Panc1 (cell line): ENCODE data around the gene ATP6V1D. TPM values are rescaled to one million over a fixed set of nuclear protein-coding genes. Genes with fewer than 3 reads are reported as not detected.

Source experiments
- ATAC-seq: fragments of 200-7000 bp; cut with Tn5 transposase; 2 replicates; pipeline ENCODE4 v1.9.1; 2020; ENCODE audit warnings: mild to moderate bottlenecking, moderate library complexity
- BruUV-seq: library from RNA; stranded (reverse); fragments of 400-500 nt; replicated peaks from 2 replicates; lab custom pipeline; 2021; lab: Mats Ljungman, UMichigan
- CTCF ChIA-PET: fragments of 300-600 bp; sonication (Branson Sonifier 250); formaldehyde crosslinking; loops from one replicate; lab custom pipeline; 2022; ENCODE audit warnings: antibody characterized with exemption; lab: Charles Lee
- POLR2A ChIA-PET: fragments of 300-600 bp; sonication (Branson Sonifier 250); formaldehyde crosslinking; loops from one replicate; lab custom pipeline; 2022; ENCODE audit warnings: antibody characterized with exemption; lab: Charles Lee
- DNase-seq: peaks from one replicate; pipeline ENCODE4 v3.0.0-alpha.2; 2010; ENCODE audit warnings: low read depth, low spot score
- H3K27ac ChIP-seq: 2 replicates; pipeline ENCODE4 v1.5.1; 2011; ENCODE audit warnings: mild to moderate bottlenecking, low read length, inconsistent platforms
- H3K27me3 ChIP-seq: fragments of 200-500 bp; sonication (Bioruptor generic); 2 replicates; pipeline ENCODE4 v1.6.0; 2014; ENCODE audit warnings: low read length, inconsistent platforms; ENCODE audit not compliant: control insufficient read depth, insufficient read depth
- H3K36me3 ChIP-seq: fragments of 200-500 bp; sonication (Bioruptor generic); 2 replicates; pipeline ENCODE4 v1.5.1; 2014; ENCODE audit warnings: inconsistent platforms, mild to moderate bottlenecking, low read length, moderate library complexity; ENCODE audit not compliant: control insufficient read depth, insufficient read depth
- H3K4me1 ChIP-seq: 2 replicates; pipeline ENCODE4 v1.5.1; 2011; ENCODE audit warnings: inconsistent platforms, mild to moderate bottlenecking, low read length, moderate library complexity; ENCODE audit not compliant: control insufficient read depth, insufficient read depth
- H3K4me3 ChIP-seq, 2 experiments: 2 replicates each; pipeline ENCODE4 v1.5.1; 2011 to 2012; ENCODE audit warnings: low read depth in 2 of 2, low read length in 2 of 2, mild to moderate bottlenecking in 2 of 2, inconsistent platforms in 1 of 2, moderate library complexity in 1 of 2
- H3K9me3 ChIP-seq: fragments of 200-500 bp; sonication (Bioruptor generic); 2 replicates; pipeline ENCODE4 v1.5.1; 2014; ENCODE audit warnings: low read depth, mild to moderate bottlenecking, inconsistent platforms, low read length, moderate library complexity; ENCODE audit not compliant: control insufficient read depth, insufficient read depth
- POLR2AphosphoS5 ChIP-seq: IDR thresholded peaks from 2 replicates; pipeline ENCODE4 v1.6.1; 2012; ENCODE audit warnings: mild to moderate bottlenecking, low read depth, low read length, moderate library complexity
- SIN3A ChIP-seq: IDR thresholded peaks from 2 replicates; pipeline ENCODE4 v1.6.1; 2012; ENCODE audit warnings: low read depth, mild to moderate bottlenecking, low read length, moderate library complexity, borderline replicate concordance; ENCODE audit not compliant: insufficient read depth
- TCF7L2 ChIP-seq: IDR thresholded peaks from 2 replicates; pipeline ENCODE4 v1.6.1; 2011; ENCODE audit warnings: mild to moderate bottlenecking, low read depth, low read length, inconsistent platforms
- in situ Hi-C: cut with HindIII; loops from 2 replicates; pipeline ENCODE4 v1.10.0; 2016; ENCODE audit warnings: low sequenced_read_pairs, low pct_unique_long_range_greater_than_20kb
- intact Hi-C: fragments of 100-400 bp; cut with micrococcal nuclease; formaldehyde crosslinking; loops from one replicate; pipeline ENCODE4 v1.10.0; 2022; ENCODE audit not compliant: unreplicated experiment
- total RNA-seq: library from RNA; stranded (reverse); gene quantifications from one replicate; pipeline ENCODE4 v1.2.1, GENCODE V29; 2021; ENCODE audit not compliant: unreplicated experiment
- TF ChIP-seq, protein P1 (sequence below), 2 experiments: IDR thresholded peaks; 2 replicates each; pipeline ENCODE4 v1.6.1; 2011 to 2012; ENCODE audit warnings: low read depth in 2 of 2, control low read depth in 1 of 2, low read length in 1 of 2, mild to moderate bottlenecking in 1 of 2, moderate library complexity in 1 of 2; ENCODE audit not compliant: insufficient read depth in 1 of 2
- TF ChIP-seq, protein P2 (sequence below): fragments of 450-650 bp; IDR thresholded peaks from 2 replicates; pipeline ENCODE4 v1.5.1; 2017; ENCODE audit warnings: mild to moderate bottlenecking

Gene ATP6V1D
- total RNA-seq, 1 experiment from 2014 or later: 68.6 TPM

- intact Hi-C loops: no loop called here
- peak overlapping the region; percentile 72 to 89 for H3K4me3 ChIP-seq
Observed at GRCh38 chr14:67357969-67358354, 1.6 kb downstream of the ATP6V1D start.

DNA sequence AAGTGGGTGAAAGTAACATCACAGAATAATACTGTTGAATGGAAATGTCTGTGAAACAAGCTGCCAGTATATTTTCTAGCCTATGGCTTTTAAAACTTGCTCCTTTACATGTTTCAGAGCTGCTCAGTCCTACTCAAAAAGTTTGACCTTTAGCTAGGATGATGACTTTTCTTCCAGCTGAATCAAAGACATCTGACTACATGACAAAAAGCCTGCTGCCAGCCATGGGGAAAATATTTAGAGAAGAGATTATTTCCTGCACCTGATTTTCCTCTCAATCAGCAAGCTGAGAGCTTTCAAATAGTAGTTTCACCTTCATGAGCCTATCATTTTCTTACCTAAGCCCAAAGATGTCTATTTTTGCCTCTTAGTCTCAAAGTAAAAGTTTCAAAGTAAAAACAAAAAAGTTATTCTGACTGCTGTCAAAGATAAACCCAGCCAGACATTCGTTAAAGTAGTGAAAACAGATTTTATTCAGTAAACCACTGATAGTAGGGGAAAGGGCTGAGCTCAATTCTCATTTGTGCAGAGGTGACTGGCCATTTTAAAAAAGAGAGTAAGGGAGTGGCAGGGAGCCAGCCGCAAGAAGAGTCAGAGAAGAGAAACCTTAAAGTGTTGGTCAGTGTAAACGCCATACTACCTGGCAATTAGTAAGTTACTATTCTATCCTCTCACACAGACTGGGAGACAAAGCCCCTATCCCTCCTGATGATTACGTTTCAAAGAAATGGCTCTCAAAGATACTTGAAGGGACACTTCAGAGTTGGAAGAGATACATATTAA is 2.2 kb downstream of the ATP6V1D start:
- ChIA-PET POLR2A (interaction anchor here (1.3 kb wide), 1 partner anchor 8 kb away, joined by 3 read pairs; no protein-coding TSS in a partner anchor), CTCF (interaction anchor here (0.5 to 0.6 kb wide), 2 partner anchors 10 to 32 kb away, joined by 3 to 4 read pairs; no protein-coding TSS in a partner anchor)
- H3K4me1 ChIP-seq: peaks cover 23% of the 10 kb centered on the region
- BruUV-seq: no TSS peak
- ATAC-seq: no peak
- DNase-seq: no peak
- intact Hi-C loops: no loop called here
- H3K27me3 ChIP-seq: no peaks in the 10 kb centered on the region
- in situ Hi-C loops: no loop called here
- H3K36me3 ChIP-seq: peaks cover 12% of the 10 kb centered on the region
- peak overlapping the region; percentile 13 to 72; a peak in 2 of 4 replicates for H3K4me3 ChIP-seq
- TF ChIP-seq, protein P1, sequence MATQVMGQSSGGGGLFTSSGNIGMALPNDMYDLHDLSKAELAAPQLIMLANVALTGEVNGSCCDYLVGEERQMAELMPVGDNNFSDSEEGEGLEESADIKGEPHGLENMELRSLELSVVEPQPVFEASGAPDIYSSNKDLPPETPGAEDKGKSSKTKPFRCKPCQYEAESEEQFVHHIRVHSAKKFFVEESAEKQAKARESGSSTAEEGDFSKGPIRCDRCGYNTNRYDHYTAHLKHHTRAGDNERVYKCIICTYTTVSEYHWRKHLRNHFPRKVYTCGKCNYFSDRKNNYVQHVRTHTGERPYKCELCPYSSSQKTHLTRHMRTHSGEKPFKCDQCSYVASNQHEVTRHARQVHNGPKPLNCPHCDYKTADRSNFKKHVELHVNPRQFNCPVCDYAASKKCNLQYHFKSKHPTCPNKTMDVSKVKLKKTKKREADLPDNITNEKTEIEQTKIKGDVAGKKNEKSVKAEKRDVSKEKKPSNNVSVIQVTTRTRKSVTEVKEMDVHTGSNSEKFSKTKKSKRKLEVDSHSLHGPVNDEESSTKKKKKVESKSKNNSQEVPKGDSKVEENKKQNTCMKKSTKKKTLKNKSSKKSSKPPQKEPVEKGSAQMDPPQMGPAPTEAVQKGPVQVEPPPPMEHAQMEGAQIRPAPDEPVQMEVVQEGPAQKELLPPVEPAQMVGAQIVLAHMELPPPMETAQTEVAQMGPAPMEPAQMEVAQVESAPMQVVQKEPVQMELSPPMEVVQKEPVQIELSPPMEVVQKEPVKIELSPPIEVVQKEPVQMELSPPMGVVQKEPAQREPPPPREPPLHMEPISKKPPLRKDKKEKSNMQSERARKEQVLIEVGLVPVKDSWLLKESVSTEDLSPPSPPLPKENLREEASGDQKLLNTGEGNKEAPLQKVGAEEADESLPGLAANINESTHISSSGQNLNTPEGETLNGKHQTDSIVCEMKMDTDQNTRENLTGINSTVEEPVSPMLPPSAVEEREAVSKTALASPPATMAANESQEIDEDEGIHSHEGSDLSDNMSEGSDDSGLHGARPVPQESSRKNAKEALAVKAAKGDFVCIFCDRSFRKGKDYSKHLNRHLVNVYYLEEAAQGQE (IDR thresholded peaks at IDR 0.05; ENCODE audit: insufficient read depth in 1 of 2, low read depth in 2 of 2, low read length in 1 of 2): no peak
- TF ChIP-seq POLR2AphosphoS5 (no peak), SIN3A (no peak), TCF7L2 (no peak)
- TF ChIP-seq, protein P2, sequence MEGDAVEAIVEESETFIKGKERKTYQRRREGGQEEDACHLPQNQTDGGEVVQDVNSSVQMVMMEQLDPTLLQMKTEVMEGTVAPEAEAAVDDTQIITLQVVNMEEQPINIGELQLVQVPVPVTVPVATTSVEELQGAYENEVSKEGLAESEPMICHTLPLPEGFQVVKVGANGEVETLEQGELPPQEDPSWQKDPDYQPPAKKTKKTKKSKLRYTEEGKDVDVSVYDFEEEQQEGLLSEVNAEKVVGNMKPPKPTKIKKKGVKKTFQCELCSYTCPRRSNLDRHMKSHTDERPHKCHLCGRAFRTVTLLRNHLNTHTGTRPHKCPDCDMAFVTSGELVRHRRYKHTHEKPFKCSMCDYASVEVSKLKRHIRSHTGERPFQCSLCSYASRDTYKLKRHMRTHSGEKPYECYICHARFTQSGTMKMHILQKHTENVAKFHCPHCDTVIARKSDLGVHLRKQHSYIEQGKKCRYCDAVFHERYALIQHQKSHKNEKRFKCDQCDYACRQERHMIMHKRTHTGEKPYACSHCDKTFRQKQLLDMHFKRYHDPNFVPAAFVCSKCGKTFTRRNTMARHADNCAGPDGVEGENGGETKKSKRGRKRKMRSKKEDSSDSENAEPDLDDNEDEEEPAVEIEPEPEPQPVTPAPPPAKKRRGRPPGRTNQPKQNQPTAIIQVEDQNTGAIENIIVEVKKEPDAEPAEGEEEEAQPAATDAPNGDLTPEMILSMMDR: no peak
- no peaks in the 10 kb centered on the region for H3K9me3 ChIP-seq
- H3K27ac ChIP-seq: peak overlapping the region; percentile 44; the same call in 1 of the 2 replicates

More at GRCh38 chr14:67357969-67358354, 1.6 kb downstream of the ATP6V1D start:
- Histone ChIP-seq H3K9me3 (no peaks in the 10 kb centered on the region), H3K27me3 (no peaks in the 10 kb centered on the region), H3K4me1 (peaks cover 29% of the 10 kb centered on the region), H3K27ac (peak overlapping the region; percentile 99), H3K36me3 (peaks cover 12% of the 10 kb centered on the region)
- ATAC-seq: no peak
- BruUV-seq: no TSS peak
- POLR2A ChIA-PET: no interaction called here
- CTCF ChIA-PET: no interaction called here
- DNase-seq: no peak
- in situ Hi-C loops: no loop called here
- TF ChIP-seq POLR2AphosphoS5 (no peak), SIN3A (no peak)
- TF ChIP-seq, protein P2: no peak
- TF ChIP-seq, protein P1 (IDR thresholded peaks at IDR 0.05; ENCODE audit: insufficient read depth in 1 of 2, low read depth in 2 of 2, low read length in 1 of 2): no peak
